HFF-Myc (cell line): ENCODE measurements around the gene MARCHF11.

ENCODE experiments used
- DNase-seq: peaks from one replicate; pipeline ENCODE4 v3.0.0-alpha.2; 2011; ENCODE audit warnings: low read depth; ENCODE audit errors: extremely low read depth
- H3K4me3 ChIP-seq: replicated peaks from 2 replicates; pipeline ENCODE4 v1.5.1; 2011; ENCODE audit warnings: low read depth, mild to moderate bottlenecking, control low read depth, low read length
- TF ChIP-seq, protein P1 (sequence below): IDR thresholded peaks from 2 replicates; pipeline ENCODE4 v1.5.1; 2012; ENCODE audit warnings: mild to moderate bottlenecking, low read depth, low read length, control low read depth; ENCODE audit errors: missing control alignments

Gene MARCHF11

GRCh38 chr5:16135003-16135402 is 44.6 kb downstream of the MARCHF11 start:
- DNase-seq: no peak
- no peak overlapping the region for H3K4me3 ChIP-seq

DNA sequence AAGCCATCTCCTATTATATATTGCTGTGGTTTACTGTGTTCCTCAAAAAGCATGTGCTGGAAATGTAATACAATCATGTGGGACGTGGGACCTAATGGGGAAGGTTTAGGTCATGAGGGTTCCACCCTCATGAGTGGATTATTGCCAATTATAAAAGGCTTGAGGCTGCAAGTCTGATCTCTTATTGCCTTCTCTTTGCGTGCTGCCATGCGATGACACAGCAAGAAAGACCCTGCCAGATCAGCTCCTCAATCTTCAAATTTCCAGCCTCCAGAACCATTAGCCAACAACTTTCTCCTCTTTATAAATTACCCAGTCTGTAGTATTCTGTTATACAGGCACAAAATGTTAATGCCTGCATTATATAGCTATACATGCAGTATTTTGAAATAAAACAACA is 45.4 kb downstream of the MARCHF11 start:
- no peak for DNase-seq
- H3K4me3 ChIP-seq: no peak overlapping the region
- TF ChIP-seq, protein P1, sequence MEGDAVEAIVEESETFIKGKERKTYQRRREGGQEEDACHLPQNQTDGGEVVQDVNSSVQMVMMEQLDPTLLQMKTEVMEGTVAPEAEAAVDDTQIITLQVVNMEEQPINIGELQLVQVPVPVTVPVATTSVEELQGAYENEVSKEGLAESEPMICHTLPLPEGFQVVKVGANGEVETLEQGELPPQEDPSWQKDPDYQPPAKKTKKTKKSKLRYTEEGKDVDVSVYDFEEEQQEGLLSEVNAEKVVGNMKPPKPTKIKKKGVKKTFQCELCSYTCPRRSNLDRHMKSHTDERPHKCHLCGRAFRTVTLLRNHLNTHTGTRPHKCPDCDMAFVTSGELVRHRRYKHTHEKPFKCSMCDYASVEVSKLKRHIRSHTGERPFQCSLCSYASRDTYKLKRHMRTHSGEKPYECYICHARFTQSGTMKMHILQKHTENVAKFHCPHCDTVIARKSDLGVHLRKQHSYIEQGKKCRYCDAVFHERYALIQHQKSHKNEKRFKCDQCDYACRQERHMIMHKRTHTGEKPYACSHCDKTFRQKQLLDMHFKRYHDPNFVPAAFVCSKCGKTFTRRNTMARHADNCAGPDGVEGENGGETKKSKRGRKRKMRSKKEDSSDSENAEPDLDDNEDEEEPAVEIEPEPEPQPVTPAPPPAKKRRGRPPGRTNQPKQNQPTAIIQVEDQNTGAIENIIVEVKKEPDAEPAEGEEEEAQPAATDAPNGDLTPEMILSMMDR: no peak

More at GRCh38 chr5:16135003-16135402, 44.6 kb downstream of the MARCHF11 start:
- TF ChIP-seq, protein P1: no peak

- TF ChIP-seq, protein P1: no peak
- no peak for DNase-seq
- no peak overlapping the region for H3K4me3 ChIP-seq
Observed at GRCh38 chr5:16131878-16132277, 47.7 kb downstream of the MARCHF11 start.

GRCh38 chr5:16128944-16129343 is 50.6 kb downstream of the MARCHF11 start:
- DNase-seq: no peak
- no peak overlapping the region for H3K4me3 ChIP-seq

DNA sequence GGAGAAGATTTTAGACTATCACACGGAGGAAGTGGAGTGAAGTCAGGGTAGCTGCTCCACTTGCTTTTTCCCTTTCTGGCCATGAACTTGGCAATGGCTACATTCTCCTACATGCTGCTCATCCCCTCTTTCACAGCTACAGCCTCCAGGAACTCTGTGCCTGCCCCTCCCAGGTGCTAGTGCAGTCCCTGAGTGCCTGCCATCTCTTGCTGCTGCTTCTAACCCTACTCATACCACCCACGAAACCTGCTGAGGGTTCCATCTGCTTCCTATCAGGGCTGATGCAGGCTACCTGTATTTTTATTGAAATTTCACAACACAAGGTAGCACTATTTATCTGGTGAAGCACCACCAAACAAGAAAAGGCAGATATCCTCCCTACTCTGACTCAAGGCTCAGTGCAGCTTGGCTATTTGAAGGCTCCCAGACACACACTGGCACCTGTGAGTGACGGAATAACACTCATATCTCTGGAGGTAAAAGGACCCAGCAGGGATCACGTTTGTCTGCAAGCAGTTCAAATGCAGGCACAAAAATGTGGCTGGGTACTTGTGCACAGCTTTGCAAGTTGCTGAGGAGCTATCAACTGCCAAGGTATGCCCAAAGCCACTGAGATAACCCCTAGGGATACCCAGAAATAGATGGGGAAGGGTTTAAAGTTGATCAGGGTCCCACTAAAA is 51.6 kb downstream of the MARCHF11 start:
- H3K4me3 ChIP-seq: no peak overlapping the region
- TF ChIP-seq, protein P1: no peak
- no peak for DNase-seq

More at GRCh38 chr5:16128944-16129343, 50.6 kb downstream of the MARCHF11 start:
- TF ChIP-seq, protein P1: no peak

GRCh38 chr5:16120579-16120978 is 59.0 kb downstream of the MARCHF11 start:
- no peak for DNase-seq
- H3K4me3 ChIP-seq: no peak overlapping the region
- TF ChIP-seq, protein P1: no peak

DNA sequence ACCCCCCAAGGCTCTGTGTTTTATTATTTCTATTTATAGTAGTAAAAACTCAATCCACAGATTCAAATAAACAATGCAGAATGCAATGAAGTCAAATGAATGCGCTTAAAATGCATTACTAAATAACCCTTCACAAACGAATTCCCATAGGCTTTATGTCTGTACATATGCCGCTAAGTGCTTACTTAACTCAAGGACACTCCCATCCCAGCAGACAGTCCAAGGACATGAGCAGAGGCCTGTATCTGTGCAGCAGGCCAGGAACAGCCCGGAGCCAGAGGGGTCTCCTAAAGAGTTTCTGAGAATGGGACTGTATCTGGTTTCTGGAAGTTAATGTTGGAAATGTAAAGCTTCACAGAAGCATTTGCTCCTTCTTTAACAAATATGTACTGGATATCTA is 59.8 kb downstream of the MARCHF11 start:
- H3K4me3 ChIP-seq: no peak overlapping the region
- TF ChIP-seq, protein P1: no peak
- no peak for DNase-seq
